ENCODE data around the gene SCAMP5. TPM values are rescaled to one million over a fixed set of nuclear protein-coding genes. Genes with fewer than 3 reads are reported as not detected.

The SCAMP5 gene
- total RNA-seq, 1 experiment from 2014 or later: 6.2 TPM

DNA sequence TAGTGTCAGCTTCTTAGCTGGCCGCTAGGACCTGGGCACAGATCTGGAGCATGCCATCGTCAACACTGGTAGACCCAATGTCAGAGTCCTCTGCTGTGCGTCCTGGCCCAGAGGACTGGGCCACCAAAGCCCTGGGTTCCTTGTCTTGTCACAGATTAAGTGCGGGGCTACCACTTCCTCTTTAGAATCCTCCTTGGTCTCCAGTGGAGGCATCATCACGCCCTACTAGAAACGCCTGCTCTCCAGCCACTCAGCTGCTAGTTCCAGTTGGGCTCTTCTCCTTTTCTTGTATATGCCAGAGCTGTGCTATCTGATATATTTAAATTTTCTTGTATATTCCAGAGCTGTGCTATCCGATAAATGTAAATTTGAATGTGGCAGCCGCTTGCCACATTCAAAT is 39.3 kb downstream of the SCAMP5 start:
- Histone ChIP-seq H3K9ac (ENCODE audit: low read length) (no peak overlapping the region), H3K27ac (ENCODE audit: low read depth, low read length) (no peak overlapping the region), H3K9me2 (ENCODE audit: insufficient read depth) (no peaks in the 10 kb centered on the region), H3K4me1 (ENCODE audit: control insufficient read depth in 1 of 2, insufficient read depth in 2 of 2, low read length in 2 of 2) (peaks cover 42 to 48% of the 10 kb centered on the region in 2 experiments), H3K79me2 (ENCODE audit: insufficient read depth, low read length) (peaks cover 30% of the 10 kb centered on the region), H3K4me2 (ENCODE audit: low read length) (no peak overlapping the region), H2AFZ (ENCODE audit: low read depth, low read length, poor library complexity, severe bottlenecking) (no peak overlapping the region), H4K20me1 (ENCODE audit: insufficient read depth) (no peaks in the 10 kb centered on the region), H3K36me3 (ENCODE audit: control insufficient read depth in 1 of 2, insufficient read depth in 2 of 2, low read length in 2 of 2) (peaks cover 2 to 15% of the 10 kb centered on the region in 2 experiments; a peak in 2 of 4 replicates), H3K27me3 (ENCODE audit: insufficient read depth, low read length) (no peaks in the 10 kb centered on the region), H3K9me3 (ENCODE audit: control insufficient read depth in 1 of 2, insufficient read depth in 1 of 2, low read depth in 1 of 2, low read length in 2 of 2) (no peaks in the 10 kb centered on the region), H3K4me3 (replicated peaks in 1 of 2; ENCODE audit: low read depth in 1 of 2, low read length in 2 of 2) (no peak overlapping the region)
- ATAC-seq: no peak
- intact Hi-C loops (cut with micrococcal nuclease): loop anchor here (5.0 kb wide), 1 partner anchor 73 kb away; no protein-coding TSS in a partner anchor
- BruUV-seq (replicated peaks): no TSS peak
- RAD21 ChIA-PET (ENCODE audit: low non-redundant PET in 1 of 2, low total read pairs in 2 of 2, uncharacterized antibody in 2 of 2, unreplicated experiment in 2 of 2): interaction anchor here in 1 of 2 experiments (0.5 kb wide), 1 partner anchor 58 kb away, joined by 3 read pairs; no protein-coding TSS in a partner anchor
- CTCF ChIA-PET: interaction anchor here (0.8 to 1.0 kb wide), 2 partner anchors 10 to 170 kb away, joined by 3 to 4 read pairs; no protein-coding TSS in a partner anchor
- TF ChIP-seq ZFX (IDR thresholded peaks at IDR 0.05): no peak
- no peak for TF ChIP-seq ELF1 (IDR thresholded peaks at IDR 0.05; ENCODE audit: borderline replicate concordance, low read depth)
- no peak for TF ChIP-seq EGR1 (IDR thresholded peaks at IDR 0.05; ENCODE audit: low read depth)
- no peak for TF ChIP-seq EZH2phosphoT487 (IDR thresholded peaks at IDR 0.05; ENCODE audit: borderline replicate concordance)
- TF ChIP-seq POLR2A (IDR thresholded peaks at IDR 0.05; ENCODE audit: borderline replicate concordance, extremely low read depth, insufficient read depth, insufficient read length): no peak
- TF ChIP-seq CBX3 (IDR thresholded peaks at IDR 0.05; ENCODE audit: low read depth): no peak
- TF ChIP-seq, protein P1, sequence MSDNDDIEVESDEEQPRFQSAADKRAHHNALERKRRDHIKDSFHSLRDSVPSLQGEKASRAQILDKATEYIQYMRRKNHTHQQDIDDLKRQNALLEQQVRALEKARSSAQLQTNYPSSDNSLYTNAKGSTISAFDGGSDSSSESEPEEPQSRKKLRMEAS (IDR thresholded peaks at IDR 0.05): no peak
- no peak for TF ChIP-seq RAD21 (IDR thresholded peaks at IDR 0.05; ENCODE audit: low read depth)
- TF ChIP-seq, protein P2, sequence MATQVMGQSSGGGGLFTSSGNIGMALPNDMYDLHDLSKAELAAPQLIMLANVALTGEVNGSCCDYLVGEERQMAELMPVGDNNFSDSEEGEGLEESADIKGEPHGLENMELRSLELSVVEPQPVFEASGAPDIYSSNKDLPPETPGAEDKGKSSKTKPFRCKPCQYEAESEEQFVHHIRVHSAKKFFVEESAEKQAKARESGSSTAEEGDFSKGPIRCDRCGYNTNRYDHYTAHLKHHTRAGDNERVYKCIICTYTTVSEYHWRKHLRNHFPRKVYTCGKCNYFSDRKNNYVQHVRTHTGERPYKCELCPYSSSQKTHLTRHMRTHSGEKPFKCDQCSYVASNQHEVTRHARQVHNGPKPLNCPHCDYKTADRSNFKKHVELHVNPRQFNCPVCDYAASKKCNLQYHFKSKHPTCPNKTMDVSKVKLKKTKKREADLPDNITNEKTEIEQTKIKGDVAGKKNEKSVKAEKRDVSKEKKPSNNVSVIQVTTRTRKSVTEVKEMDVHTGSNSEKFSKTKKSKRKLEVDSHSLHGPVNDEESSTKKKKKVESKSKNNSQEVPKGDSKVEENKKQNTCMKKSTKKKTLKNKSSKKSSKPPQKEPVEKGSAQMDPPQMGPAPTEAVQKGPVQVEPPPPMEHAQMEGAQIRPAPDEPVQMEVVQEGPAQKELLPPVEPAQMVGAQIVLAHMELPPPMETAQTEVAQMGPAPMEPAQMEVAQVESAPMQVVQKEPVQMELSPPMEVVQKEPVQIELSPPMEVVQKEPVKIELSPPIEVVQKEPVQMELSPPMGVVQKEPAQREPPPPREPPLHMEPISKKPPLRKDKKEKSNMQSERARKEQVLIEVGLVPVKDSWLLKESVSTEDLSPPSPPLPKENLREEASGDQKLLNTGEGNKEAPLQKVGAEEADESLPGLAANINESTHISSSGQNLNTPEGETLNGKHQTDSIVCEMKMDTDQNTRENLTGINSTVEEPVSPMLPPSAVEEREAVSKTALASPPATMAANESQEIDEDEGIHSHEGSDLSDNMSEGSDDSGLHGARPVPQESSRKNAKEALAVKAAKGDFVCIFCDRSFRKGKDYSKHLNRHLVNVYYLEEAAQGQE (IDR thresholded peaks at IDR 0.05; ENCODE audit: low read depth): no peak
- no peak for TF ChIP-seq EZH2 (IDR thresholded peaks at IDR 0.05)
- no peak for DNase-seq (ENCODE audit: low read depth, low spot score)
- POLR2A ChIA-PET: no interaction called here
